ENCODE results near the gene LPP. TPM values are rescaled to one million over a fixed set of nuclear protein-coding genes. Genes with fewer than 3 reads are reported as not detected.

The LPP gene
- total and polyA plus RNA-seq, 2 donors (not counting 1 experiment from before 2014, with no cell fraction given) = 7.6 to 81.7 TPM

GRCh38 chr3:188824566-188824965, 670.6 kb downstream of the LPP start:
- no peak for DNase-seq
- intact Hi-C loops (cut with micrococcal nuclease) = no loop called here
- H3K4me3 Mint-ChIP-seq = no peak overlapping the region
- H3K4me1 Mint-ChIP-seq = no peaks in the 10 kb centered on the region
- Histone ChIP-seq H4K20me1 (ENCODE audit: control insufficient read depth, insufficient read depth, low read length, poor library complexity, severe bottlenecking) (no peaks in the 10 kb centered on the region), H2AFZ (ENCODE audit: insufficient read depth, low read depth, low read length, poor library complexity, severe bottlenecking) (no peak overlapping the region), H3K4me2 (replicated peaks; ENCODE audit: low read depth, low read length, poor library complexity, severe bottlenecking) (no peak overlapping the region), H3K4me3 (ENCODE audit: control extremely low read depth in 1 of 5, extremely low read depth in 1 of 5, insufficient read depth in 1 of 5, low read depth in 2 of 5, low read length in 4 of 5) (no peak overlapping the region), H3K27me3 (replicated peaks in 1 of 4; ENCODE audit: control extremely low read depth in 1 of 4, control insufficient read depth in 3 of 4, insufficient read depth in 4 of 4, low read length in 3 of 4) (no peaks in the 10 kb centered on the region), H3K9ac (ENCODE audit: low read length) (no peak overlapping the region), H3K36me3 (replicated peaks in 1 of 2; ENCODE audit: control extremely low read depth in 1 of 2, control insufficient read depth in 1 of 2, extremely low read depth in 1 of 2, insufficient read depth in 2 of 2, low read length in 1 of 2) (no peaks in the 10 kb centered on the region), H3K9me3 (ENCODE audit: control extremely low read depth in 1 of 3, control insufficient read depth in 2 of 3, insufficient read depth in 1 of 3, low read length in 2 of 3) (no peaks in the 10 kb centered on the region), H3K27ac (ENCODE audit: low read length in 2 of 2) (no peak overlapping the region), H3K79me2 (ENCODE audit: control insufficient read depth, insufficient read depth, low read length) (no peaks in the 10 kb centered on the region), H3K4me1 (ENCODE audit: control insufficient read depth in 2 of 2, insufficient read depth in 2 of 2, low read length in 2 of 2) (no peaks in the 10 kb centered on the region)
- 91% methylated on average over 6 of the region's 8 CpGs for WGBS (ENCODE audit: insufficient coverage)
- ATAC-seq (ENCODE audit: low read depth) = no peak
- ChIA-PET POLR2A (no interaction called here), CTCF (interaction anchor here (1.3 kb wide), 1 partner anchor 132 kb away, joined by 4 read pairs; no protein-coding TSS in a partner anchor)
- H3K27ac Mint-ChIP-seq = no peak overlapping the region
- no peak for TF ChIP-seq CTCF (IDR thresholded peaks at IDR 0.05)
- TF ChIP-seq EZH2 (IDR thresholded peaks at IDR 0.05; ENCODE audit: borderline replicate concordance, insufficient read depth, low read depth, low read length, poor library complexity, severe bottlenecking) = no peak
- H3K9me3 Mint-ChIP-seq (ENCODE audit: insufficient read depth) = no peaks in the 10 kb centered on the region
- no peaks in the 10 kb centered on the region for H3K27me3 Mint-ChIP-seq

- Histone ChIP-seq H3K9me3 (ENCODE audit: control extremely low read depth in 1 of 3, control insufficient read depth in 2 of 3, insufficient read depth in 1 of 3, low read length in 2 of 3) (no peaks in the 10 kb centered on the region), H3K36me3 (replicated peaks in 1 of 2; ENCODE audit: control extremely low read depth in 1 of 2, control insufficient read depth in 1 of 2, extremely low read depth in 1 of 2, insufficient read depth in 2 of 2, low read length in 1 of 2) (no peaks in the 10 kb centered on the region), H3K27ac (ENCODE audit: low read length in 2 of 2) (no peak overlapping the region), H3K4me3 (ENCODE audit: control extremely low read depth in 1 of 5, extremely low read depth in 1 of 5, insufficient read depth in 1 of 5, low read depth in 2 of 5, low read length in 4 of 5) (no peak overlapping the region), H3K4me2 (replicated peaks; ENCODE audit: low read depth, low read length, poor library complexity, severe bottlenecking) (no peak overlapping the region), H3K4me1 (ENCODE audit: control insufficient read depth in 2 of 2, insufficient read depth in 2 of 2, low read length in 2 of 2) (no peaks in the 10 kb centered on the region), H4K20me1 (ENCODE audit: control insufficient read depth, insufficient read depth, low read length, poor library complexity, severe bottlenecking) (no peaks in the 10 kb centered on the region), H2AFZ (ENCODE audit: insufficient read depth, low read depth, low read length, poor library complexity, severe bottlenecking) (no peak overlapping the region), H3K27me3 (replicated peaks in 1 of 4; ENCODE audit: control extremely low read depth in 1 of 4, control insufficient read depth in 3 of 4, insufficient read depth in 4 of 4, low read length in 3 of 4) (no peaks in the 10 kb centered on the region), H3K79me2 (ENCODE audit: control insufficient read depth, insufficient read depth, low read length) (no peaks in the 10 kb centered on the region), H3K9ac (ENCODE audit: low read length) (no peak overlapping the region)
- ChIA-PET POLR2A (no interaction called here), CTCF (interaction anchor here (1.3 kb wide), 1 partner anchor 131 kb away, joined by 4 read pairs; no protein-coding TSS in a partner anchor)
- Mint-ChIP-seq H3K9me3 (ENCODE audit: insufficient read depth) (no peaks in the 10 kb centered on the region), H3K4me1 (no peaks in the 10 kb centered on the region), H3K27me3 (no peaks in the 10 kb centered on the region), H3K27ac (no peak overlapping the region), H3K4me3 (no peak overlapping the region)
- intact Hi-C loops (cut with micrococcal nuclease) = no loop called here
- ATAC-seq (ENCODE audit: low read depth) (no peak), DNase-seq (no peak)
- no peak for TF ChIP-seq EZH2 (IDR thresholded peaks at IDR 0.05; ENCODE audit: borderline replicate concordance, insufficient read depth, low read depth, low read length, poor library complexity, severe bottlenecking)
- no peak for TF ChIP-seq CTCF (IDR thresholded peaks at IDR 0.05)
- 100% methylated on average over 2 of the region's 6 CpGs for WGBS (ENCODE audit: insufficient coverage)
Observed at GRCh38 chr3:188825901-188826300, 671.9 kb downstream of the LPP start.
